HUES48 (cell line): Measurements from ENCODE around the gene LGALS7B.
"Not testable (repeated sequence)": the region's sequence is repeated elsewhere in the genome, so short reads cannot be mapped to it uniquely, and the experiment has no call there.

ENCODE experiments used
- H3K27ac ChIP-seq: one replicate; pipeline ENCODE4 v1.7.0; 2013; ENCODE audit warnings: low read depth, low read length, inconsistent platforms
- H3K27me3 ChIP-seq: 2 replicates; pipeline ENCODE4 v1.6.1; 2013; ENCODE audit warnings: mild to moderate bottlenecking, low read length; ENCODE audit not compliant: control insufficient read depth, insufficient read depth
- H3K36me3 ChIP-seq: 2 replicates; pipeline ENCODE4 v1.6.1; 2013; ENCODE audit warnings: low read length; ENCODE audit not compliant: control insufficient read depth, insufficient read depth
- H3K4me1 ChIP-seq: 2 replicates; pipeline ENCODE4 v1.6.1; 2013; ENCODE audit warnings: mild to moderate bottlenecking, low read length; ENCODE audit not compliant: control insufficient read depth, insufficient read depth
- H3K4me3 ChIP-seq: 2 replicates; pipeline ENCODE4 v1.5.1; 2013; ENCODE audit warnings: mild to moderate bottlenecking, low read depth, low read length
- H3K9ac ChIP-seq: 2 replicates; pipeline ENCODE4 v1.6.1; 2013; ENCODE audit warnings: mild to moderate bottlenecking, low read depth, low read length, moderate library complexity
- H3K9me3 ChIP-seq: 2 replicates; pipeline ENCODE4 v1.6.1; 2013; ENCODE audit warnings: low read length; ENCODE audit not compliant: control insufficient read depth, insufficient read depth

The LGALS7B gene

DNA sequence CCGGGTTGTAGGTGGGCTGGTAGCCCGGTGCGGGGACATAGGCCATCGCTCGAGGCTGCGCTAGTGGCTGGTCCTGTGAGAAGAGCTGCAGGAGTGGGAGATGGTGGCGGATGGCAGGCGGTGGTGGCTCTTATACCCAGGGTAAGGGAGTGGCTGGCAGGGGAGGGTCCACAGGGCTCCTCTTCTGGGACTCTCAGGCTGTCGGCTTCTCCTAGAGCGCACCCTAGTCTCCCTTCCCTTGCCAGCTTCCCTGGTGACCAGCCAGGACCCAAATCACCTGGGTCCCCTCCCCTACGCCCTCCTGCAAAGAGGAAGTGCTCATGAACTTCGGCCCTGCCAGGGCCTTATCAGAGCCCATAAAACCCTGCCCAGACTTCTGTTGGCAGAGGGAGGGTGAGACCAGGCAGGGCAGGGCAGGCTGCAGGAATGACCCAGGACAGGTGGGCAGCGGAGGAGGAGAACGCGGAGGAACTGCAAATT lies 23.9 kb downstream of the LGALS7B start, which contains the start of gene LGALS4:
TSS of gene LGALS4 (minus strand) at position 105 of the 480 bp plus-strand sequence. CDS start at position 46, 59 bp downstream.
- Histone ChIP-seq H3K4me1 (no peaks in the 10 kb centered on the region), H3K4me3 (no peak within 1 kb of the TSS), H3K36me3 (peaks cover 30% of the 10 kb centered on the region), H3K9me3 (no peaks in the 10 kb centered on the region), H3K9ac (no peak within 1 kb of the TSS), H3K27me3 (no peaks in the 10 kb centered on the region), H3K27ac (no peak within 1 kb of the TSS)

DNA sequence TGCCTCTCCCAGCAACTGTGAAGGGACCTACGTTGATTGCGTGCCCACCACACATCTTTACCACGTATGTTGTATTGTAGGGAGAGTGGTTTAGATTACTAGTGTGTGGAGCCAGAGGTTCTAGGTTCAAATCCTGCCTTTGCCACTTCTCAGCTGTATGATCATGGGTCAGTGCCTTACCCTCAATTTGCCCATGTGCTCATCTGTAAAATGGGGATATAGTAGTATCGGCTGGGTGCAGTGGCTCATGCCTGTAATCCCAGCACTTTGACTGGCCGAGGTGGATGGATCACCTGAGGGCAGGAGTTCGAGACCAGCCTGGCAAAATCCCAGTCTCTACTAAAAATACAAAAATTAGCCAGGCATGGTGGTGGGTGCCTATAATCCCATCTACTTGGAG lies 24.3 kb downstream of the LGALS7B start:
- Histone ChIP-seq H3K4me3 (no peak overlapping the region), H3K9me3 (no peaks in the 10 kb centered on the region), H3K27ac (no peak overlapping the region), H3K27me3 (no peaks in the 10 kb centered on the region), H3K4me1 (no peaks in the 10 kb centered on the region), H3K36me3 (peaks cover 34% of the 10 kb centered on the region), H3K9ac (no peak overlapping the region)

DNA sequence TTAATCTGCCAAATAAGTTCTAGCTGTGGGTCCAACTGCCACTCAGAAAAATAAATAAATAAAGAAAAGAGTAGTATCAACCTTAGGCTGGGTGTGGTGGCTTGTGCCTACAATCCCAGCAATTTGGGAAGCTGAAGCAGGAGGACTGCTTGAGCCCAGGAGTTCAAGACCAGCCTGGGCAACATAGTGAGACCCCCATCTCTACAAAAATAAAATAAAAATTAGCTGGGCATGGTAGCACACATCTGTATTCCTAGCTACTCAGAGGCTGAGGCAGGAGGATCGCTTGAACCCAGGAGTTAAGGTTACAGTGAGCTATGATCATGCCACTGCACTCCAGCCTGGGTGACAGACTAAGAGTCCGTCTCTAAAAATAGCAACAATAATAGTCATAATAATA lies 24.9 kb downstream of the LGALS7B start:
- H3K4me3 ChIP-seq, H3K9me3 ChIP-seq, H3K27ac ChIP-seq: not testable (repeated sequence)

DNA sequence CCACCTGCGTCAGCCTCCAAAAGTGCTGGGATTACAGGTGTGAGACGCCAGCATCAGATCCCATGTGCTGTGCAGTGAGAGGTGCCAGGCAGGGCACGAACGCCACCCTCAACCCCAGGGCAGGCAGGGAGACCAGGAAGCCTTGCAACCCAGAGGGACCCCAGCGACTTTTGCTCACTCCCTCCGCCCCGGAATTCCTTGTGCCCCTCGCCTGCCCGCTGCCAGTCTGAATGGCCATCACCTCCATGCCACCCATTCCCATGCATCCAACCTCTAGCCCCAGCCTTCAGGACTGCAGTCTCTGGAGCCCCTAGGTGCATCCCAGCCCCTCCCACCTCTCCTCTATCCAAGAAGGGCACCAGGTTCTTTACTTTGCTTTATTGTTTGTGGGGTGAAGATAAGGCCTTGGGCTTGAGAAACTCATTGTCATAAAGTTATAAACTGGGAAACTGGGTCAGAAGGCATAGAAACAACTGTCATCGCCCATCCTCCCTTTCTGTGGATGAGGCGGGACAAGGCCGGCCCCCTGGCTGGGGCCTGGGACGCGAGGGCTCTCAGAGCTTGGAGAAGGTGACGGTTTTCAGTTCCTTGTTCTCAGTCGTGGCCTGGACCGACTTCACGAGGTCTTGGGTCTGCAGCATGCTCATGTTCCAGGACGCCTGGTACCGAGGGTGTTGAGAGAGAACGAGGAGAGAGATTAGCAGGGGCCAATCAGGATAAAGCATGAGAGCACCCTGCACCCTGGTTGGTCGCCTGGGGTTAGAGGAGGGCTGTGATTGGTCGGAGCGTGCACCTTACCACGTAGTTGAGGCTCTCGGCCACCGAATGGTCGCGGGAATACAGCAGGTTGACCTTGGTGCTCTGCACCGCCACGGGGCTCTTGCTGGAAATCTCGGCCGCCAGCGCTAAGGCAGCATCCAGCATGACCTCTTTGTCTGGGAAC lies 26.3 kb downstream of the LGALS7B start:
- Histone ChIP-seq H3K27me3 (no peaks in the 10 kb centered on the region), H3K36me3 (peaks cover 39% of the 10 kb centered on the region), H3K4me1 (no peaks in the 10 kb centered on the region), H3K4me3 (no peak overlapping the region), H3K9me3 (no peaks in the 10 kb centered on the region; the same call in 1 of the 2 replicates), H3K27ac (no peak overlapping the region), H3K9ac (no peak overlapping the region)

More for the DNA sequence above, 24.9 kb downstream of the LGALS7B start:
- peaks cover 34% of the 10 kb centered on the region for H3K36me3 ChIP-seq
- H3K27me3 ChIP-seq, H3K4me1 ChIP-seq, H3K9ac ChIP-seq: not testable (repeated sequence)

DNA sequence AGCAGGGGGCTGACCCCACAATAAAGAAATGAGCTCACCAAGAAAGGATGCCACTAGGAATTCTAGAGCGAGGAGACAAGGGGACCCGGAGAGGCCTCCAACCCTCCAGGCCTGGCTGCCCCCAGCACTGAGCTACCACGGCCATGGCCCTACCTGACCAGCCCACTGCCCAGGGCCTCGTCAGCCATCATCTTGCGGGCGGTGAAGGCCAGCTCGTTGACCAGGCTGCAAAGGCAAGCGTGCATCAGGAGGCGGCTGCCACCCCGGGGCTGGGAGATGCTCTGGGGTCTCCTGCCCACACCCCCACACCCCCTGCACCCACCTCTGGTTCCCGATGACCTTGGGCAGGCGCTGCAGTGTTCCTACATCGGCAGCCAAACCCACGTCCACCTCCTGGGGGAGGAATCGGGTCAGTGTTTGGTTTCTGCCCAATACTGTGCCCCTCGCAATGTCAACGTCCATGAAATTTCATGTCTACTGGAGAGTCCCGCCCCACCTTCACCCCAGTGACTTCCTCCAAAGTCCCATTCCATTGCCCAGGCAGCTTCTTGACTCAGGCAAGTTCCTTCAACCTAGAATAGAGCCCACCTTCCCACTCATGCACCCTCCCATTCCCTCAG lies 27.2 kb downstream of the LGALS7B start:
- Histone ChIP-seq H3K4me1 (no peaks in the 10 kb centered on the region), H3K9me3 (no peaks in the 10 kb centered on the region; the same call in 1 of the 2 replicates), H3K36me3 (peaks cover 43% of the 10 kb centered on the region), H3K27ac (no peak overlapping the region), H3K27me3 (no peaks in the 10 kb centered on the region), H3K9ac (no peak overlapping the region), H3K4me3 (no peak overlapping the region)

DNA sequence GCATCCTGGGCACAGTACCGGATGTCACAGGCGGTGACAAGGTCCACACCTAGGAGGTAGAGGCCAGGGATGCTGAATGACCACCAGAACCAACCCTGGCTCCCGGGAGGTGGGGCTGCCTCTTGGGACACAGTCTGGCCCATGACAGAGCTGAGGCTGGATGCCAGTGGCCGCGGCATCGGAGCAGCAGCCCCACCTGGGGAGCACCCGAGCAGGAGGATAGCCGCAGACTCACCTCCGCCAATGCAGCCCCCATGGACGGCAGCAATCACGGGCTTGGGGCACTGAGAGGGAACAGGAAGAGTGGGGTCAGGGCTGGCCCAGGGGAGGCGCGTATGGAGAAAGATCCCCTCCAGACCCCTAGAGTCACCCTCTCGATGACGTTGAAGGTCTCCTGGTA lies 28.1 kb downstream of the LGALS7B start:
- Histone ChIP-seq H3K4me1 (no peaks in the 10 kb centered on the region), H3K9me3 (no peaks in the 10 kb centered on the region; the same call in 1 of the 2 replicates), H3K27me3 (no peaks in the 10 kb centered on the region), H3K36me3 (peaks cover 43% of the 10 kb centered on the region), H3K4me3 (no peak overlapping the region), H3K9ac (no peak overlapping the region), H3K27ac (no peak overlapping the region)

DNA sequence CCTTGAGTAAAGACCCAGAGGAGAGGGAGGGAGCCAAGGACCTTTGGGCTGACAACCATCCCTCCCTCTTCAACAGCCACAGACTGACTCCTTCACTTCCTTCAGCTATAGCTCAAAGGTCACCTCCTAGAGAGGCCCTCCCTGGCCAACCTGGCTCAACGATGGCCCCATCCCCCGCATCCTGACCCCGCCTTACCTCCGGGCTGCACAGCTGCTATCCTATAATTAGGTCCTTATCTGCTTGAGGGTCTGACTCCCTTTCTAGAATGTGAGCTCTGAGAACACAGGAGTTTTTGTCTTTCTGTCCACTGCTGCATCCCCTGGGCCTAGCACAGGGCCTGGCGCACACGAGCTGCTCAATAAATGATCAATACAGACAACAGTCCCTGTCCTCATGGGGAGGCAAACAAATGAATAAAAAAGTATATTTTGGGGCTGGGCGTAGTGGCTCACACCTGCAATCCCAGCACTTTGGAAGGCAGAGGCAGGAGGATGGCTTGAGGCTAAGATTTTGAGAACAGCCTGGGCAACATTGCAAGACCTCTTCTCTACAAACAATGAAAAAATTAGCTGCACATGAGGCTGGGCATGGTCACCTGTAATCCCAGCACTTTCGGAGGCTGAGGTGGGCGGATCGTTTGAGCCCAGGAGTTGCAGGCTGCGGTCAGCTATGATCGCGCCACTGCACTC lies 30.4 kb downstream of the LGALS7B start:
- Histone ChIP-seq H3K9me3 (no peaks in the 10 kb centered on the region; the same call in 1 of the 2 replicates), H3K27ac (no peak overlapping the region), H3K9ac (no peak overlapping the region), H3K4me3 (no peak overlapping the region), H3K27me3 (no peaks in the 10 kb centered on the region), H3K36me3 (peaks cover 46% of the 10 kb centered on the region), H3K4me1 (peaks cover 8% of the 10 kb centered on the region; the same call in 1 of the 2 replicates)

DNA sequence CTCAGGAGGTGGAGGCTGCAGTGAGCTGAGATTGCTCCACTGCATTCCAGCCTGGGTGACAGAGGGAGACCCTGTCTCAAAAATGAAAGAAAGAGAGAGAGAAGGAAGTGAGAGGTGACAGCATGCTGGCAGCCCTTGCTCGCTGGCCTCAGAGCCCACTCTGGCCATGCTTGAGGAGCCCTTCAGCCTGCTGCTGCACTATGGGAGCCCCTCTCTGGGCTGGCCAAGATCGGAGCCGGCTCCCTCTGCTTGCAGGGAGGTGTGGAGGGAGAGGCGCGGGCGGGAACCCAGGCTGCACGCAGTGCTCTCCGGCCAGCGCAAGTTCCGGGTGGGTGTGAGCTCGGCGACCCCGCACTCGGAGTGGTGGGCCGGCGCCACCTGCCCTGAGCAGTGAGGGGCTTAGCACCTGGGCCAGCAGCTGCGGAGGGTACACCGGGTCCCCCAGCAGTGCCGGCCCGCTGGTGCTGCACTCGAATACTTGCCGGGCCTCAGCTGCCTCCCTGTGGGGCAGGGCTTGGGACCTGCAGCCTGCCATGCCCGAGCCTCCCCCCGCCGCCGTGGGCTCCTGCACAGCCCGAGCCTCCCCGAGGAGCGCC lies 32.3 kb downstream of the LGALS7B start:
- H3K4me1 ChIP-seq, result peaks cover 20% of the 10 kb centered on the region; the same call in 1 of the 2 replicates
- not testable (repeated sequence) for H3K4me3 ChIP-seq, H3K9ac ChIP-seq, H3K27ac ChIP-seq, H3K27me3 ChIP-seq, H3K9me3 ChIP-seq
- H3K36me3 ChIP-seq, result peaks cover 35% of the 10 kb centered on the region

DNA sequence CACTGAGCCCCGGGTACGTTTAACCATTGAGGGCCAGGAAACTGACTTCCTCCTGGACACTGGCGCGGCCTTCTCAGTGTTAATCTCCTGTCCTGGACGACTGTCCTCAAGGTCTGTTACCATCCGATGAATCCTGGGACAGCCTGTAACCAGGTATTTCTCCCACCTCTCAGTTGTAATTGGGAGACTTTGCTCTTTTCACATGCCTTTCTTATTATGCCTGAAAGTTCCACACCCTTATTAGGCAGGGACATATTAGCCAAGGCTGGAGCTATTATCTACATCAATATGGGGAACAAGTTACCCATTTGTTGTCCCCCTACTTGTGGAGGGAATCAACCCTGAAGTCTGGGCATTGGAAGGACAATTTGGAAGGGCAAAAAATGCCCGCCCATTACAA lies 36.9 kb downstream of the LGALS7B start:
- H3K9ac ChIP-seq, H3K4me3 ChIP-seq, H3K27me3 ChIP-seq, H3K9me3 ChIP-seq, H3K27ac ChIP-seq: not testable (repeated sequence)
- peaks cover 28% of the 10 kb centered on the region for H3K36me3 ChIP-seq
- H3K4me1 ChIP-seq, result peaks cover 22% of the 10 kb centered on the region; the same call in 1 of the 2 replicates

DNA sequence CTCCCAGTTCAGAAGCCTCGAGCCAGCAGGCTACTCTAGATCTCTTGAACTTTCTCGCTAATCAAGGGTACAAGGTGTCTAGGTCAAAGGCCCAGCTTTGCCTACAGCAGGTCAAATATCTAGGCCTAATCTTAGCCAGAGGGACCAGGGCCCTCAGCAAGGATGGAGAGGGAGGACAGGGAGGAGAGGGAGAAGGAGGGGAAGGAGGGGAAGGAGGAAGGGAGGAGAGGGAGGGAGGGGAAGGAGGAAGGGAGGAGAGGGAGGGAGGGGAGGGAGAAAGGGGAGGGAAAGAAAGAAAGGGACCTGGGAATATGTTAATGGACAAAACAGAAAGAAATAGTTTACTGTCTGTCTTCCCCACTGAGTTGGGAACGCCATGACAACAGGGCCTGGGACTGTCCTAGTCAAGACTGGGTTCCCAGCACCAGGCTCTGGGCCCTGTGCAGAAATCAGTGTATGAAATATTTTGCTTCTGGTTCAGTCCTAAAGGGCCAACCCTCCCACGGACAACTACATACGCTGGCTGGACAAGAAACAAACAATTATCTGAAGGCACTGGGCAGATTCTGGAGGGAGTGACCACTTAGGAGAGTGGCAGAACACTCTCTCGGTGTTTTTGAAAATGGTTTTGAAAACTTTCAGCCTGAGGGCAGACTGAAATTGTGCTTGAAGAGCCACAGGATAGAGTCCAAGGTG lies 38.0 kb downstream of the LGALS7B start:
- H3K9me3 ChIP-seq, result no peaks in the 10 kb centered on the region; the same call in 1 of the 2 replicates
- H3K4me3 ChIP-seq, result no peak overlapping the region
- H3K36me3 ChIP-seq, result peaks cover 28% of the 10 kb centered on the region
- H3K27me3 ChIP-seq, result no peaks in the 10 kb centered on the region
- H3K4me1 ChIP-seq, result peaks cover 24% of the 10 kb centered on the region
- no peak overlapping the region for H3K27ac ChIP-seq
- H3K9ac ChIP-seq, result no peak overlapping the region
